ENCODE measurements around the gene SPINT2.

GRCh38 chr19:38293281-38293680 lies 28.9 kb downstream of the SPINT2 start:
- TF ChIP-seq, protein P1, sequence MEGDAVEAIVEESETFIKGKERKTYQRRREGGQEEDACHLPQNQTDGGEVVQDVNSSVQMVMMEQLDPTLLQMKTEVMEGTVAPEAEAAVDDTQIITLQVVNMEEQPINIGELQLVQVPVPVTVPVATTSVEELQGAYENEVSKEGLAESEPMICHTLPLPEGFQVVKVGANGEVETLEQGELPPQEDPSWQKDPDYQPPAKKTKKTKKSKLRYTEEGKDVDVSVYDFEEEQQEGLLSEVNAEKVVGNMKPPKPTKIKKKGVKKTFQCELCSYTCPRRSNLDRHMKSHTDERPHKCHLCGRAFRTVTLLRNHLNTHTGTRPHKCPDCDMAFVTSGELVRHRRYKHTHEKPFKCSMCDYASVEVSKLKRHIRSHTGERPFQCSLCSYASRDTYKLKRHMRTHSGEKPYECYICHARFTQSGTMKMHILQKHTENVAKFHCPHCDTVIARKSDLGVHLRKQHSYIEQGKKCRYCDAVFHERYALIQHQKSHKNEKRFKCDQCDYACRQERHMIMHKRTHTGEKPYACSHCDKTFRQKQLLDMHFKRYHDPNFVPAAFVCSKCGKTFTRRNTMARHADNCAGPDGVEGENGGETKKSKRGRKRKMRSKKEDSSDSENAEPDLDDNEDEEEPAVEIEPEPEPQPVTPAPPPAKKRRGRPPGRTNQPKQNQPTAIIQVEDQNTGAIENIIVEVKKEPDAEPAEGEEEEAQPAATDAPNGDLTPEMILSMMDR (conservative IDR thresholded peaks at IDR 0.05; ENCODE audit: low read length), result no peak
- no peak for TF ChIP-seq EZH2phosphoT487 (IDR thresholded peaks at IDR 0.05; ENCODE audit: borderline replicate concordance, low read depth, low read length)
